SU-DHL-6 (cell line): Measurements from ENCODE around the gene RAD51B.

Experiments
- EZH2phosphoT487 ChIP-seq: fragments of 200-600 bp; sonication (generic), shearing (Covaris generic); conservative IDR thresholded peaks from 2 replicates; pipeline ENCODE4 v1.6.1; 2018; ENCODE audit warnings: mild to moderate bottlenecking, antibody characterized with exemption, low read length, moderate library complexity, mixed read lengths
- TF ChIP-seq, protein P1 (sequence below): fragments of 200-600 bp; sonication (generic); IDR thresholded peaks from one replicate; pipeline ENCODE4 v1.5.1; 2017; ENCODE audit warnings: antibody characterized with exemption, mild to moderate bottlenecking, low read length, moderate library complexity; ENCODE audit not compliant: insufficient read depth, poor library complexity, severe bottlenecking

- TF ChIP-seq, protein P1, sequence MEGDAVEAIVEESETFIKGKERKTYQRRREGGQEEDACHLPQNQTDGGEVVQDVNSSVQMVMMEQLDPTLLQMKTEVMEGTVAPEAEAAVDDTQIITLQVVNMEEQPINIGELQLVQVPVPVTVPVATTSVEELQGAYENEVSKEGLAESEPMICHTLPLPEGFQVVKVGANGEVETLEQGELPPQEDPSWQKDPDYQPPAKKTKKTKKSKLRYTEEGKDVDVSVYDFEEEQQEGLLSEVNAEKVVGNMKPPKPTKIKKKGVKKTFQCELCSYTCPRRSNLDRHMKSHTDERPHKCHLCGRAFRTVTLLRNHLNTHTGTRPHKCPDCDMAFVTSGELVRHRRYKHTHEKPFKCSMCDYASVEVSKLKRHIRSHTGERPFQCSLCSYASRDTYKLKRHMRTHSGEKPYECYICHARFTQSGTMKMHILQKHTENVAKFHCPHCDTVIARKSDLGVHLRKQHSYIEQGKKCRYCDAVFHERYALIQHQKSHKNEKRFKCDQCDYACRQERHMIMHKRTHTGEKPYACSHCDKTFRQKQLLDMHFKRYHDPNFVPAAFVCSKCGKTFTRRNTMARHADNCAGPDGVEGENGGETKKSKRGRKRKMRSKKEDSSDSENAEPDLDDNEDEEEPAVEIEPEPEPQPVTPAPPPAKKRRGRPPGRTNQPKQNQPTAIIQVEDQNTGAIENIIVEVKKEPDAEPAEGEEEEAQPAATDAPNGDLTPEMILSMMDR: no peak
- TF ChIP-seq EZH2phosphoT487: no peak
Observed at GRCh38 chr14:68476212-68477109, 656.9 kb downstream of the RAD51B start.
